Fibroblast of skin of left biceps (primary cell): ENCODE results near the gene CWC27.

ENCODE experiments used
- DNase-seq, 2 experiments: peaks; one replicate each; pipeline ENCODE4 v3.0.0-alpha.2; 2013; ENCODE audit warnings: low read depth in 2 of 2

The CWC27 gene

GRCh38 chr5:65035211-65036206 is 266.8 kb downstream of the CWC27 start:
- peak; percentile 81 for DNase-seq

GRCh38 chr5:65037831-65038815 is 269.4 kb downstream of the CWC27 start:
- no peak for DNase-seq

- DNase-seq: no peak
Measured at GRCh38 chr5:65041296-65042158, 272.8 kb downstream of the CWC27 start.

GRCh38 chr5:65043843-65044359 is 275.2 kb downstream of the CWC27 start:
- DNase-seq: no peak

GRCh38 chr5:65047225-65047624 is 278.5 kb downstream of the CWC27 start:
- DNase-seq: no peak

- no peak for DNase-seq
Measured at GRCh38 chr5:65047948-65048690, 279.4 kb downstream of the CWC27 start.

- DNase-seq: no peak
Measured at GRCh38 chr5:65050140-65050539, 281.4 kb downstream of the CWC27 start.

- no peak for DNase-seq
Measured at GRCh38 chr5:65050826-65051498, 282.2 kb downstream of the CWC27 start.

- DNase-seq: no peak
Measured at GRCh38 chr5:65055938-65056337, 287.2 kb downstream of the CWC27 start.

GRCh38 chr5:65059681-65060598 is 291.2 kb downstream of the CWC27 start:
- no peak for DNase-seq

GRCh38 chr5:65061250-65061973 is 292.7 kb downstream of the CWC27 start:
- DNase-seq: no peak

GRCh38 chr5:65061974-65062353 is 293.2 kb downstream of the CWC27 start:
- DNase-seq: no peak

- peak; percentile 93 to 94 for DNase-seq
Measured at GRCh38 chr5:65062469-65063083, 293.8 kb downstream of the CWC27 start.

- no peak for DNase-seq
Measured at GRCh38 chr5:65065001-65065511, 296.3 kb downstream of the CWC27 start.

GRCh38 chr5:65066387-65067146 is 297.8 kb downstream of the CWC27 start:
- no peak for DNase-seq

GRCh38 chr5:65067147-65067506 is 298.4 kb downstream of the CWC27 start:
- DNase-seq: no peak
